Suprapubic skin (tissue), 3 donors: Measurements from ENCODE around the gene PIEZO1.

Source experiments
- EP300 ChIP-seq: sonication (generic); formaldehyde crosslinking; IDR thresholded peaks from one replicate; pipeline ENCODE4 v1.6.1; 2017; ENCODE audit warnings: antibody characterized with exemption
- TF ChIP-seq, protein P1 (sequence below), 2 donors: fragments of 200-600 bp in 1 of 2; fragments of 450-650 bp in 1 of 2; sonication (generic) in 1 of 2; IDR thresholded peaks; one replicate each; pipeline ENCODE4 v1.5.1; 2016 to 2019; ENCODE audit warnings: antibody characterized with exemption in 2 of 2, mild to moderate bottlenecking in 1 of 2, moderate library complexity in 1 of 2

DNA sequence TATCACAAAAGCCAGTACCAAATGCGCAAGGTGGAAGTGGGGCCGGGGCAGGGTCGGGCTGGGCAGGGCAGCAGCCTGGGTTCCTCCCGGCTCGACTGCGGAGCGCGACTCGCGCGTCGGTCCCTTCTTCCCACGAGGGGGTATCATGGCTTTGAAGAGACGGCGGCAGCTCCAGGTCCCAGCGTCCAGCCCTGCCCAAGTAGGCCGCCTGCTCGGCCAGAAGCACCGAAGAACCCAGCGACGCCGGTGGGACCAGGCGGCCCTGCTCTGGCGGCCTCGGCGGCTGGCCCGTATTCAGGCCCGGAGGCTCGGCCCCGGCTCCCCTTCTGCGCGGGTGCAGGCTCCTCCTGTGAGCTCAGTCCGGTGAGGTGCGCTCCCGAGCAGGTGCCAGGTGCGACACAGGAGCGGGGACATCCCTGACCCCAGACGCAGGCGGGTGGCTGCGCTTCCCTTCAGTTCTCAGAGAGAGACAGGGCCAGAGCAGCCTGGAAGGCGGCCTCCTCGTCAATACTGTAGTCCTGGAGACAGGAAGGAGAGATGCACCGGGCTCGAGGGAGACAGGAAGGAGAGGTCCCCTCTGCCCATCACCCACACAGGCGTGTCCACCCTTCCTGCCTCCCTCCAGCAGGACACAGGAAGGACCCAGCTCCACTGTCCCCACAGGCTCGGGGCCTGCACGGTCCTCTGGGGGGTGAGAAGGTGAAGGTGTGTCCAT lies 87.7 kb downstream of the PIEZO1 start:
- TF ChIP-seq, protein P1, sequence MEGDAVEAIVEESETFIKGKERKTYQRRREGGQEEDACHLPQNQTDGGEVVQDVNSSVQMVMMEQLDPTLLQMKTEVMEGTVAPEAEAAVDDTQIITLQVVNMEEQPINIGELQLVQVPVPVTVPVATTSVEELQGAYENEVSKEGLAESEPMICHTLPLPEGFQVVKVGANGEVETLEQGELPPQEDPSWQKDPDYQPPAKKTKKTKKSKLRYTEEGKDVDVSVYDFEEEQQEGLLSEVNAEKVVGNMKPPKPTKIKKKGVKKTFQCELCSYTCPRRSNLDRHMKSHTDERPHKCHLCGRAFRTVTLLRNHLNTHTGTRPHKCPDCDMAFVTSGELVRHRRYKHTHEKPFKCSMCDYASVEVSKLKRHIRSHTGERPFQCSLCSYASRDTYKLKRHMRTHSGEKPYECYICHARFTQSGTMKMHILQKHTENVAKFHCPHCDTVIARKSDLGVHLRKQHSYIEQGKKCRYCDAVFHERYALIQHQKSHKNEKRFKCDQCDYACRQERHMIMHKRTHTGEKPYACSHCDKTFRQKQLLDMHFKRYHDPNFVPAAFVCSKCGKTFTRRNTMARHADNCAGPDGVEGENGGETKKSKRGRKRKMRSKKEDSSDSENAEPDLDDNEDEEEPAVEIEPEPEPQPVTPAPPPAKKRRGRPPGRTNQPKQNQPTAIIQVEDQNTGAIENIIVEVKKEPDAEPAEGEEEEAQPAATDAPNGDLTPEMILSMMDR (IDR thresholded peaks at IDR 0.05), result no peak
- no peak for TF ChIP-seq EP300
